H9 (cell line): ENCODE data around the gene TPP1. TPM values are rescaled to one million over a fixed set of nuclear protein-coding genes. Genes with fewer than 3 reads are reported as not detected.

Experiments used
- DNase-seq: peaks from one replicate; pipeline ENCODE4 v3.0.0-alpha.2; 2017
- H2AFZ ChIP-seq: one replicate; pipeline ENCODE4 v1.6.1; 2013; ENCODE audit warnings: mild to moderate bottlenecking, low read length, control low read depth, moderate library complexity
- H2AK5ac ChIP-seq: 2 replicates; pipeline ENCODE4 v1.6.1; 2013; ENCODE audit warnings: low read length, control low read depth, mixed read lengths; ENCODE audit not compliant: insufficient read length
- H2BK120ac ChIP-seq: one replicate; pipeline ENCODE4 v1.6.1; 2013; ENCODE audit warnings: low read depth, mild to moderate bottlenecking, low read length, control low read depth, inconsistent platforms; ENCODE audit not compliant: poor library complexity, severe bottlenecking
- H2BK12ac ChIP-seq: 2 replicates; pipeline ENCODE4 v1.6.1; 2013; ENCODE audit warnings: low read length, control low read depth, mixed read lengths, low read depth; ENCODE audit not compliant: insufficient read length
- H2BK15ac ChIP-seq: 2 replicates; pipeline ENCODE4 v1.6.1; 2013; ENCODE audit warnings: low read depth, low read length, control low read depth
- H2BK20ac ChIP-seq: one replicate; pipeline ENCODE4 v1.6.1; 2013; ENCODE audit warnings: low read depth, mild to moderate bottlenecking, low read length, control low read depth, inconsistent platforms; ENCODE audit not compliant: poor library complexity, severe bottlenecking
- H2BK5ac ChIP-seq: 2 replicates; pipeline ENCODE4 v1.6.1; 2013; ENCODE audit warnings: low read length, control low read depth, mixed read lengths; ENCODE audit not compliant: insufficient read length
- H3K14ac ChIP-seq: 2 replicates; pipeline ENCODE4 v1.6.1; 2013; ENCODE audit warnings: low read length, control low read depth; ENCODE audit not compliant: insufficient read depth
- H3K18ac ChIP-seq: 2 replicates; pipeline ENCODE4 v1.6.1; 2013; ENCODE audit warnings: low read depth, mild to moderate bottlenecking, mixed read lengths, low read length, control low read depth; ENCODE audit not compliant: insufficient read length
- H3K23ac ChIP-seq: 2 replicates; pipeline ENCODE4 v1.6.1; 2013; ENCODE audit warnings: low read length, control low read depth, mixed read lengths, low read depth; ENCODE audit not compliant: insufficient read length
- H3K23me2 ChIP-seq: 2 replicates; pipeline ENCODE4 v1.6.1; 2013; ENCODE audit warnings: low read depth, mild to moderate bottlenecking, mixed read lengths, low read length, control low read depth; ENCODE audit not compliant: insufficient read length, poor library complexity, severe bottlenecking
- H3K27ac ChIP-seq: 2 replicates; pipeline ENCODE4 v1.5.1; 2013; ENCODE audit warnings: low read length, control low read depth, mixed read lengths, low read depth; ENCODE audit not compliant: insufficient read length
- H3K27me3 ChIP-seq: 2 replicates; pipeline ENCODE4 v1.6.1; 2013; ENCODE audit warnings: low read length, control low read depth, inconsistent platforms; ENCODE audit not compliant: insufficient read depth
- H3K4ac ChIP-seq: 2 replicates; pipeline ENCODE4 v1.6.1; 2013; ENCODE audit warnings: low read depth, mild to moderate bottlenecking, control low read depth, inconsistent platforms, low read length, moderate library complexity
- H3K4me1 ChIP-seq: 2 replicates; pipeline ENCODE4 v1.6.1; 2013; ENCODE audit warnings: low read length, control low read depth, inconsistent platforms; ENCODE audit not compliant: insufficient read depth
- H3K4me2 ChIP-seq: 2 replicates; pipeline ENCODE4 v1.6.1; 2013; ENCODE audit warnings: low read length, control low read depth, mixed read lengths; ENCODE audit not compliant: insufficient read length, insufficient read depth
- H3K56ac ChIP-seq: 2 replicates; pipeline ENCODE4 v1.6.1; 2013; ENCODE audit warnings: low read depth, mild to moderate bottlenecking, mixed read lengths, low read length, control low read depth; ENCODE audit not compliant: insufficient read length
- H3K79me1 ChIP-seq: 2 replicates; pipeline ENCODE4 v1.6.1; 2013; ENCODE audit warnings: low read depth, mild to moderate bottlenecking, moderate library complexity, low read length, control low read depth, inconsistent platforms; ENCODE audit not compliant: insufficient read depth, poor library complexity, severe bottlenecking
- H3K79me2 ChIP-seq: 2 replicates; pipeline ENCODE4 v1.6.1; 2013; ENCODE audit warnings: low read length, control low read depth, inconsistent platforms; ENCODE audit not compliant: insufficient read depth
- H3K9ac ChIP-seq: 2 replicates; pipeline ENCODE4 v1.6.1; 2013; ENCODE audit warnings: low read length, control low read depth, mixed read lengths; ENCODE audit not compliant: insufficient read length; ENCODE audit errors: extremely low read depth
- H3K9me3 ChIP-seq: one replicate; pipeline ENCODE4 v1.6.1; 2013; ENCODE audit warnings: low read depth, low read length, inconsistent platforms; ENCODE audit not compliant: control insufficient read depth
- H3T11ph ChIP-seq: one replicate; pipeline ENCODE4 v1.6.1; 2013; ENCODE audit warnings: mild to moderate bottlenecking, low read length, control low read depth, inconsistent platforms
- H4K20me1 ChIP-seq: one replicate; pipeline ENCODE4 v1.6.1; 2013; ENCODE audit not compliant: control insufficient read depth, insufficient read length, insufficient read depth
- H4K5ac ChIP-seq: 2 replicates; pipeline ENCODE4 v1.6.1; 2013; ENCODE audit warnings: low read depth, mild to moderate bottlenecking, mixed read lengths, low read length, control low read depth; ENCODE audit not compliant: insufficient read length
- H4K8ac ChIP-seq: replicated peaks from 2 replicates; pipeline ENCODE4 v1.6.1; 2013; ENCODE audit warnings: low read length, control low read depth, mixed read lengths, low read depth; ENCODE audit not compliant: insufficient read length
- H4K91ac ChIP-seq: 2 replicates; pipeline ENCODE4 v1.6.1; 2013; ENCODE audit warnings: low read depth, mild to moderate bottlenecking, moderate library complexity, mixed read lengths, low read length, control low read depth; ENCODE audit not compliant: insufficient read length
- H3K27ac Mint-ChIP-seq, 3 experiments: 2 replicates in 2 of 3; 3 replicates in 1 of 3; pipeline ENCODE4 v1.8.0; 2020 to 2021; ENCODE audit warnings: mixed read lengths in 3 of 3, mild to moderate bottlenecking in 1 of 3, moderate library complexity in 1 of 3
- H3K27me3 Mint-ChIP-seq: 2 replicates; pipeline ENCODE4 v1.8.0; 2021; ENCODE audit warnings: low read depth, mild to moderate bottlenecking, moderate library complexity, mixed read lengths
- H3K36me3 Mint-ChIP-seq, 3 experiments: 2 replicates in 2 of 3; 3 replicates in 1 of 3; pipeline ENCODE4 v1.8.0; 2020 to 2021; ENCODE audit warnings: low read depth in 3 of 3, mixed read lengths in 3 of 3; ENCODE audit not compliant: insufficient read depth in 1 of 3
- H3K4me1 Mint-ChIP-seq, 2 experiments: 2 replicates each; pipeline ENCODE4 v1.8.0; 2020; ENCODE audit warnings: mixed read lengths in 2 of 2
- H3K4me3 Mint-ChIP-seq, 2 experiments: 2 replicates in 1 of 2; 3 replicates in 1 of 2; pipeline ENCODE4 v1.8.0; 2020 to 2021; ENCODE audit warnings: mild to moderate bottlenecking in 2 of 2, mixed read lengths in 2 of 2, moderate library complexity in 1 of 2
- H3K9me3 Mint-ChIP-seq, 2 experiments: 2 replicates in 1 of 2; 3 replicates in 1 of 2; pipeline ENCODE4 v1.8.0; 2020; ENCODE audit warnings: mild to moderate bottlenecking in 2 of 2, mixed read lengths in 2 of 2, moderate library complexity in 1 of 2
- CTCF ChIP-seq: fragments of 200-600 bp; sonication (generic); conservative IDR thresholded peaks from 3 replicates; pipeline ENCODE4 v1.8.0; 2021; ENCODE audit warnings: antibody characterized with exemption, mild to moderate bottlenecking
- WGBS: extraction: QIAGEN DNeasy Blood & Tissue Kit; methylation state at CpG from one replicate; pipeline ENCODE4 v1.1.7; 2013; ENCODE audit warnings: missing lambda C conversion rate, low lambda C conversion rate, mixed read lengths; ENCODE audit not compliant: insufficient read length; ENCODE audit errors: extremely low coverage; 5-methylcytosine and 5-hydroxymethylcytosine counted together
- total RNA-seq: library from RNA; stranded (reverse); gene quantifications from 2 replicates; pipeline ENCODE4 v1.2.1, GENCODE V29; 2021

Gene TPP1
- total RNA-seq, 1 experiment from 2014 or later, result 37.2 TPM

- no peak for TF ChIP-seq CTCF
- Mint-ChIP-seq H3K27me3 (peaks cover 40% of the 10 kb centered on the region), H3K4me3 (no peak overlapping the region), H3K36me3 (peaks cover 2 to 35% (median 17%) of the 10 kb centered on the region in 3 experiments), H3K4me1 (peaks cover 3% of the 10 kb centered on the region in 2 experiments; a peak in 2 of 4 replicates), H3K9me3 (no peaks in the 10 kb centered on the region), H3K27ac (no peak overlapping the region; a peak in 1 of 7 replicates)
- no peak overlapping the region for H2BK120ac ChIP-seq
- H3K14ac ChIP-seq, result no peak overlapping the region
- WGBS, result no CpG with 5 or more reads among the region's 19 CpGs
- no peak overlapping the region for H2BK12ac ChIP-seq
- no peak overlapping the region for H3K4ac ChIP-seq
- H3K79me1 ChIP-seq, result no peaks in the 10 kb centered on the region
- no peaks in the 10 kb centered on the region for H3K9me3 ChIP-seq
- H4K91ac ChIP-seq, result no peak overlapping the region
- no peak overlapping the region for H3K9ac ChIP-seq
- H3K4me2 ChIP-seq, result no peak overlapping the region
- H4K8ac ChIP-seq, result no peak overlapping the region
- H2AFZ ChIP-seq, result no peak overlapping the region
- no peak overlapping the region for H2AK5ac ChIP-seq
- H3K23ac ChIP-seq, result no peak overlapping the region
- H3K18ac ChIP-seq, result no peak overlapping the region
- H3K79me2 ChIP-seq, result no peaks in the 10 kb centered on the region
- H2BK20ac ChIP-seq, result no peak overlapping the region
- H4K20me1 ChIP-seq, result no peaks in the 10 kb centered on the region
- H3K4me1 ChIP-seq, result no peaks in the 10 kb centered on the region
- peaks cover 9% of the 10 kb centered on the region for H3K23me2 ChIP-seq
- no peak overlapping the region for H2BK15ac ChIP-seq
- H3T11ph ChIP-seq, result no peak overlapping the region
- no peak overlapping the region for H2BK5ac ChIP-seq
- H3K56ac ChIP-seq, result no peak overlapping the region
- no peak for DNase-seq
- H4K5ac ChIP-seq, result no peak overlapping the region
- H3K27me3 ChIP-seq, result peaks cover 18% of the 10 kb centered on the region; the same call in 1 of the 2 replicates
- H3K27ac ChIP-seq, result no peak overlapping the region
Observed at GRCh38 chr11:6626971-6627761, 7.9 kb upstream of the TPP1 start.
